22Rv1 (cell line): ENCODE measurements around the gene NAA10.

Experiments
- CTCF ChIP-seq: fragments of 450-650 bp; IDR thresholded peaks from 2 replicates; pipeline ENCODE4 v1.5.1; 2017; ENCODE audit warnings: mild to moderate bottlenecking
- ZFX ChIP-seq: fragments of 450-650 bp; IDR thresholded peaks from 2 replicates; pipeline ENCODE4 v1.6.1; 2017; ENCODE audit warnings: antibody characterized with exemption, borderline replicate concordance

GRCh38 chrX:153939573-153939972 is 4.7 kb upstream of the NAA10 start:
- TF ChIP-seq CTCF = no peak
- no peak for TF ChIP-seq ZFX
